GM12878 (cell line): Measurements from ENCODE around the gene THSD4. TPM values are rescaled to one million over a fixed set of nuclear protein-coding genes. Genes with fewer than 3 reads are reported as not detected.

Source experiments
- ATAC-seq: fragments of 200-7000 bp; cut with Tn5 transposase; 3 replicates; pipeline ENCODE4 v1.9.1; 2020; ENCODE audit warnings: mild to moderate bottlenecking, moderate library complexity
- BruUV-seq: library from RNA; stranded (reverse); fragments of 400-500 nt; replicated peaks from 2 replicates; lab custom pipeline; 2021; lab: Mats Ljungman, UMichigan
- CTCF ChIA-PET: fragments of 300-600 bp; sonication (Branson Sonifier 250); formaldehyde crosslinking; extraction: SDS; loops from one replicate; lab custom pipeline; 2021; ENCODE audit warnings: inconsistent platforms; lab: Yijun Ruan, JAX
- POLR2A ChIA-PET: fragments of 350-600 bp; formaldehyde crosslinking; extraction: SDS; loops from one replicate; lab custom pipeline; 2021; ENCODE audit warnings: inconsistent platforms; lab: Charles Lee
- RAD21 ChIA-PET: fragments of 300-600 bp; sonication (Branson Sonifier 250); formaldehyde crosslinking; loops from one replicate; lab custom pipeline; 2023; ENCODE audit warnings: antibody characterized with exemption; ENCODE audit not compliant: unreplicated experiment; lab: Charles Lee
- SMC1A ChIA-PET: fragments of 300-600 bp; sonication (Branson Sonifier 250); formaldehyde crosslinking; loops from one replicate; lab custom pipeline; 2023; ENCODE audit not compliant: unreplicated experiment, uncharacterized antibody; lab: Charles Lee
- DNase-seq: peaks from one replicate; pipeline ENCODE4 v3.0.0-alpha.2; 2011; ENCODE audit warnings: low read depth, low spot score
- FAIRE-seq: peaks from 3 replicates; lab custom pipeline; 2011; peaks lifted over from hg19 to GRCh38; lab: Jason Lieb, UNC
- H2AFZ ChIP-seq: 2 replicates; pipeline ENCODE4 v1.6.0; 2011; ENCODE audit warnings: low read depth, low read length, control low read depth; ENCODE audit not compliant: control insufficient read depth
- H3K27ac ChIP-seq: 2 replicates; pipeline ENCODE4 v1.5.1; 2011; ENCODE audit warnings: control low read depth; ENCODE audit not compliant: control insufficient read depth, insufficient read depth
- H3K27me3 ChIP-seq, 2 experiments: replicated peaks in 1 of 2; 2 replicates each; pipeline versions ENCODE4 v1.6.0 to v1.6.1; 2011; ENCODE audit warnings: low read length in 1 of 2; ENCODE audit not compliant: control insufficient read depth in 2 of 2, insufficient read depth in 2 of 2
- H3K36me3 ChIP-seq, 2 experiments: 2 replicates each; pipeline ENCODE4 v1.5.1; 2011; ENCODE audit warnings: low read length in 1 of 2; ENCODE audit not compliant: control insufficient read depth in 2 of 2, insufficient read depth in 2 of 2
- H3K4me1 ChIP-seq: 2 replicates; pipeline ENCODE4 v1.6.1; 2011; ENCODE audit warnings: mild to moderate bottlenecking, low read length, moderate library complexity, mixed read lengths; ENCODE audit not compliant: control insufficient read depth, insufficient read depth
- H3K4me2 ChIP-seq: 2 replicates; pipeline ENCODE4 v1.6.0; 2011; ENCODE audit warnings: control low read depth; ENCODE audit not compliant: control insufficient read depth, insufficient read depth
- H3K4me3 ChIP-seq: fragments of 200-600 bp; sonication (generic); 2 replicates; pipeline ENCODE4 v1.5.1; 2016
- H3K79me2 ChIP-seq: 2 replicates; pipeline ENCODE4 v1.6.0; 2011; ENCODE audit warnings: low read length; ENCODE audit not compliant: control insufficient read depth, insufficient read depth
- H3K9ac ChIP-seq: 2 replicates; pipeline ENCODE4 v1.8.0; 2011; ENCODE audit warnings: low read length, control low read depth, mixed read lengths; ENCODE audit not compliant: control insufficient read depth, insufficient read depth
- H3K9me3 ChIP-seq: replicated peaks from 3 replicates; pipeline ENCODE4 v1.5.1; 2011; ENCODE audit warnings: mild to moderate bottlenecking, low read length; ENCODE audit not compliant: control insufficient read depth, insufficient read depth
- H4K20me1 ChIP-seq: 2 replicates; pipeline ENCODE4 v1.6.0; 2011; ENCODE audit not compliant: control insufficient read depth, insufficient read depth
- ASH2L ChIP-seq: fragments of 300-600, 200-600 bp; sonication (generic); IDR thresholded peaks from 2 replicates; pipeline ENCODE4 v1.6.1; 2017; ENCODE audit warnings: low read depth, mild to moderate bottlenecking, borderline replicate concordance
- BHLHE40 ChIP-seq, 2 experiments: fragments of 450-650 bp in 1 of 2; IDR thresholded peaks; 2 replicates each; pipeline ENCODE4 v1.6.1; 2011 to 2017; ENCODE audit warnings: low read depth in 2 of 2, borderline replicate concordance in 1 of 2, improper control_type of control experiment in 1 of 2, low read length in 1 of 2, mild to moderate bottlenecking in 1 of 2
- BMI1 ChIP-seq: fragments of 450-650 bp; IDR thresholded peaks from 2 replicates; pipeline ENCODE4 v1.6.1; 2016; ENCODE audit warnings: mild to moderate bottlenecking, moderate library complexity, borderline replicate concordance
- CBX3 ChIP-seq: fragments of 200-600 bp; sonication (generic); IDR thresholded peaks from 2 replicates; pipeline ENCODE4 v1.6.1; 2016; ENCODE audit warnings: low read depth, borderline replicate concordance
- CHD1 ChIP-seq: IDR thresholded peaks from 2 replicates; pipeline ENCODE4 v1.6.1; 2012; ENCODE audit warnings: low read depth, low read length, improper control_type of control experiment
- ELK1 ChIP-seq: IDR thresholded peaks from 2 replicates; pipeline ENCODE4 v1.6.1; 2012; ENCODE audit warnings: low read depth, low read length, improper control_type of control experiment
- IKZF2 ChIP-seq, 2 experiments: fragments of 450-650 bp; IDR thresholded peaks; 2 replicates each; pipeline ENCODE4 v1.6.1; 2017; ENCODE audit warnings: mild to moderate bottlenecking in 2 of 2, moderate library complexity in 2 of 2
- IRF3 ChIP-seq: fragments of 450-650 bp; IDR thresholded peaks from 2 replicates; pipeline ENCODE4 v1.6.1; 2014; ENCODE audit warnings: mild to moderate bottlenecking
- KAT2A ChIP-seq: conservative IDR thresholded peaks from 2 replicates; pipeline ENCODE4 v1.6.1; 2011; ENCODE audit warnings: low read depth, low read length; ENCODE audit not compliant: control insufficient read depth
- MLLT1 ChIP-seq: fragments of 450-650 bp; IDR thresholded peaks from 2 replicates; pipeline ENCODE4 v1.6.1; 2016; ENCODE audit warnings: mild to moderate bottlenecking
- MXI1 ChIP-seq: fragments of 150-350 bp; IDR thresholded peaks from 2 replicates; pipeline ENCODE4 v1.6.1; 2011; ENCODE audit warnings: low read depth, mild to moderate bottlenecking, inconsistent platforms, low read length, improper control_type of control experiment
- MYB ChIP-seq: fragments of 150-350 bp; IDR thresholded peaks from 2 replicates; pipeline ENCODE4 v1.6.1; 2014; ENCODE audit warnings: mild to moderate bottlenecking, low read depth, low read length, borderline replicate concordance
- MYC ChIP-seq: IDR thresholded peaks from 2 replicates; pipeline ENCODE4 v1.6.1; 2011; ENCODE audit warnings: mild to moderate bottlenecking, low read length, moderate library complexity, inconsistent platforms; ENCODE audit not compliant: insufficient read depth, insufficient replicate concordance, insufficient read length, severe bottlenecking
- NFYA ChIP-seq: IDR thresholded peaks from 2 replicates; pipeline ENCODE4 v1.6.1; 2011; ENCODE audit warnings: low read depth, mild to moderate bottlenecking, low read length, improper control_type of control experiment, borderline replicate concordance
- SREBF1 ChIP-seq: IDR thresholded peaks from 2 replicates; pipeline ENCODE4 v1.6.1; 2012; ENCODE audit warnings: mild to moderate bottlenecking, low read length
- SUPT20H ChIP-seq: IDR thresholded peaks from 2 replicates; pipeline ENCODE4 v1.6.1; 2011; ENCODE audit warnings: low read depth, mild to moderate bottlenecking, low read length, moderate library complexity, borderline replicate concordance; ENCODE audit not compliant: control insufficient read depth
- TCF7 ChIP-seq: IDR thresholded peaks from 2 replicates; pipeline ENCODE4 v1.6.1; 2014; ENCODE audit warnings: antibody characterized with exemption, borderline replicate concordance
- WRNIP1 ChIP-seq: IDR thresholded peaks from 2 replicates; pipeline ENCODE4 v1.6.1; 2011; ENCODE audit warnings: low read depth, low read length, improper control_type of control experiment, borderline replicate concordance
- ZBED1 ChIP-seq: IDR thresholded peaks from 2 replicates; pipeline ENCODE4 v1.6.1; 2016; ENCODE audit warnings: borderline replicate concordance
- WGBS: methylation state at CpG from one replicate; pipeline ENCODE4 v1.1.6; 2016; ENCODE audit warnings: low lambda C conversion rate; ENCODE audit not compliant: insufficient replicate concordance, insufficient coverage; ENCODE audit errors: missing lambda C conversion rate; 5-methylcytosine and 5-hydroxymethylcytosine counted together
- in situ Hi-C: fragments of 300-500 bp; cut with MboI; formaldehyde crosslinking; loops from 9 replicates; pipeline ENCODE4 v1.14.3; 2018; ENCODE audit warnings: mixed read lengths
- intact Hi-C: fragments of 100-400 bp; cut with micrococcal nuclease; formaldehyde crosslinking; loops from one replicate; pipeline ENCODE4 v1.14.2; 2022; ENCODE audit not compliant: unreplicated experiment
- polyA plus RNA-seq, 11 experiments: library from polyadenylated mRNA; depleted of rRNA in 4 of 11; unstranded in 6 of 11; stranded (reverse) in 5 of 11; fragments of >200 nt; fragmentation: Nextera tagmentation in 4 of 11; fragmentation: Illumina TruSeq in 1 of 11; extraction: Ambion mirVana in 4 of 11; extraction: Trizol in 1 of 11; gene quantifications; 1 replicate in 1 of 11; 2 replicates in 10 of 11; pipeline versions ENCODE4 v1.2.1 to v1.2.3, GENCODE V29; 2011 to 2016; ENCODE audit warnings: inconsistent platforms in 2 of 11, missing spikeins in 2 of 11, low read depth in 1 of 11
- total RNA-seq, 4 experiments: library from RNA; depleted of rRNA in 3 of 4; stranded (reverse); fragments of >200 nt in 3 of 4; fragmentation: Illumina TruSeq in 1 of 4; extraction: Trizol in 1 of 4; gene quantifications; 2 replicates each; pipeline versions ENCODE4 v1.2.1 to v1.2.3, GENCODE V29; 2013 to 2021

The THSD4 gene
- total and polyA plus RNA-seq, 10 of the 15 experiments (the other 5 are each of a cell fraction or from before 2014, with no cell fraction given), result 0.04 to 0.13 (median 0.05) TPM; not detected in 7

GRCh38 chr15:71612397-71612722 is 497.1 kb downstream of the THSD4 start:
- Histone ChIP-seq H2AFZ (no peak overlapping the region), H3K9ac (no peak overlapping the region), H3K27ac (no peak overlapping the region), H4K20me1 (no peaks in the 10 kb centered on the region), H3K27me3 (peaks cover 0 to 2% of the 10 kb centered on the region in 2 experiments; a peak in 2 of 4 replicates), H3K4me3 (no peak overlapping the region), H3K9me3 (no peaks in the 10 kb centered on the region), H3K4me2 (no peak overlapping the region), H3K36me3 (no peaks in the 10 kb centered on the region), H3K4me1 (no peaks in the 10 kb centered on the region), H3K79me2 (no peaks in the 10 kb centered on the region)
- POLR2A ChIA-PET, result no interaction called here
- TF ChIP-seq MXI1 (no peak), IKZF2 (IDR thresholded peaks at IDR 0.05) (no peak), ZBED1 (no peak), WRNIP1 (no peak), IRF3 (no peak), SREBF1 (no peak), TCF7 (no peak), KAT2A (no peak), MYC (no peak), BMI1 (no peak), SUPT20H (no peak), CBX3 (no peak), ELK1 (no peak), ASH2L (no peak), MYB (no peak), BHLHE40 (IDR thresholded peaks at IDR 0.05; ENCODE audit: borderline replicate concordance in 1 of 2, low read depth in 2 of 2, low read length in 1 of 2) (no peak), CHD1 (no peak), MLLT1 (no peak), NFYA (no peak)
- RAD21 ChIA-PET, result no interaction called here
- SMC1A ChIA-PET, result no interaction called here
- CTCF ChIA-PET, result interaction anchor here (0.9 kb wide), 1 partner anchor 10 kb away, joined by 3 read pairs; no protein-coding TSS in a partner anchor
- no TSS peak for BruUV-seq
- in situ Hi-C loops (no loop called here), intact Hi-C loops (no loop called here)
- DNase-seq (no peak), ATAC-seq (no peak), FAIRE-seq (no peak)
- 0% methylated on average over 1 of the region's 1 CpG for WGBS
